ENCODE data around the gene GPRIN1.

- TF ChIP-seq SP1 (IDR thresholded peaks at IDR 0.05) (no peak), LEF1 (IDR thresholded peaks at IDR 0.05; ENCODE audit: borderline replicate concordance) (no peak), ZNF384 (IDR thresholded peaks at IDR 0.05) (no peak), BHLHE40 (IDR thresholded peaks at IDR 0.05; ENCODE audit: borderline replicate concordance) (no peak), FOXM1 (IDR thresholded peaks at IDR 0.05; ENCODE audit: borderline replicate concordance) (no peak), L3MBTL2 (conservative IDR thresholded peaks at IDR 0.05) (no peak), CTBP1 (IDR thresholded peaks at IDR 0.05; ENCODE audit: borderline replicate concordance) (no peak), FOXK2 (IDR thresholded peaks at IDR 0.05) (no peak), FOXA1 (IDR thresholded peaks at IDR 0.05) (no peak), NFRKB (IDR thresholded peaks at IDR 0.05) (no peak), PKNOX1 (IDR thresholded peaks at IDR 0.05) (no peak)
Observed at GRCh38 chr5:176640616-176641015, 30.7 kb upstream of the GPRIN1 start.

All from HEK293T (cell line).